22Rv1 (cell line): ENCODE measurements around the gene SPRR2A.
"Not testable (repeated sequence)": the region's sequence is repeated elsewhere in the genome, so short reads cannot be mapped to it uniquely, and the experiment has no call there.

ENCODE experiments used
- ZFX ChIP-seq: fragments of 450-650 bp; IDR thresholded peaks from 2 replicates; pipeline ENCODE4 v1.6.1; 2017; ENCODE audit warnings: antibody characterized with exemption, borderline replicate concordance
- TF ChIP-seq, protein P1 (sequence below): fragments of 450-650 bp; IDR thresholded peaks from 2 replicates; pipeline ENCODE4 v1.5.1; 2017; ENCODE audit warnings: mild to moderate bottlenecking

DNA sequence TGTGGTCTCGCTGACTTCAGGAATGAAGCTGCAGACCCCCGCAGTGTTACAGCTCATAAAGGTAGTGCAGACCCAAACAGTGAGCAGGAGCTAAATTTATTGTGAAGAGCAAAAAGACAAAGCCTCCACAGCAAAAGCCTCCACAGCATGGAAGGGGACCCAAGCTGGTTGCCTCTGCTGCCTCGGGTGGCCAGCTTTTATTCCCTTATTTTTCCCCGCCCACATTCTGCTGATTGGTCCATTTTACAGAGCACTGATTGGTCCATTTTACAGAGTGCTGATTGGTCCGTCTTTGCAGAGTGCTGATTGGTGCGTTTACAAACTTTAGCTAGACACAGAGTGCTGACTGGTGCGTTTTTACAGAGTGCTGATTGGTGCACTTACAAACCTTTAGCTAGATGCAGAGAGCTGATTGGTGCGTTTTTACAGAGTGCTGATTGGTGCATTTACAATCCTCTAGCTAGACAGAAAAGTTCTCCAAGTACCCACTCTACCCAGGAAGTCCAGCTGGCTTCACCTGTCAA lies 46.0 kb downstream of the SPRR2A start:
- TF ChIP-seq, protein P1, sequence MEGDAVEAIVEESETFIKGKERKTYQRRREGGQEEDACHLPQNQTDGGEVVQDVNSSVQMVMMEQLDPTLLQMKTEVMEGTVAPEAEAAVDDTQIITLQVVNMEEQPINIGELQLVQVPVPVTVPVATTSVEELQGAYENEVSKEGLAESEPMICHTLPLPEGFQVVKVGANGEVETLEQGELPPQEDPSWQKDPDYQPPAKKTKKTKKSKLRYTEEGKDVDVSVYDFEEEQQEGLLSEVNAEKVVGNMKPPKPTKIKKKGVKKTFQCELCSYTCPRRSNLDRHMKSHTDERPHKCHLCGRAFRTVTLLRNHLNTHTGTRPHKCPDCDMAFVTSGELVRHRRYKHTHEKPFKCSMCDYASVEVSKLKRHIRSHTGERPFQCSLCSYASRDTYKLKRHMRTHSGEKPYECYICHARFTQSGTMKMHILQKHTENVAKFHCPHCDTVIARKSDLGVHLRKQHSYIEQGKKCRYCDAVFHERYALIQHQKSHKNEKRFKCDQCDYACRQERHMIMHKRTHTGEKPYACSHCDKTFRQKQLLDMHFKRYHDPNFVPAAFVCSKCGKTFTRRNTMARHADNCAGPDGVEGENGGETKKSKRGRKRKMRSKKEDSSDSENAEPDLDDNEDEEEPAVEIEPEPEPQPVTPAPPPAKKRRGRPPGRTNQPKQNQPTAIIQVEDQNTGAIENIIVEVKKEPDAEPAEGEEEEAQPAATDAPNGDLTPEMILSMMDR: not testable (repeated sequence)
- not testable (repeated sequence) for TF ChIP-seq ZFX
